ENCODE data around the gene RMND5A.
"Not testable (repeated sequence)": the region's sequence is repeated elsewhere in the genome, so short reads cannot be mapped to it uniquely, and the experiment has no call there.

RMND5A gene

GRCh38 chr2:86719637-86720539, at the start of gene RMND5A:
TSS of gene RMND5A (plus strand) at chr2:86720291. CDS start at chr2:86720668, 377 bp downstream.
- DNase-seq, result peak; percentile 79

GRCh38 chr2:86671337-86671981, 48.6 kb upstream of the RMND5A start:
- DNase-seq, result no peak

- no peak for DNase-seq
Measured at GRCh38 chr2:86672027-86672545, 48.0 kb upstream of the RMND5A start.

- DNase-seq, result no peak
Measured at GRCh38 chr2:86673011-86673410, 47.1 kb upstream of the RMND5A start.

- DNase-seq, result no peak
Measured at GRCh38 chr2:86673986-86674670, 46.0 kb upstream of the RMND5A start.

GRCh38 chr2:86675104-86675503, 45.0 kb upstream of the RMND5A start:
- no peak for DNase-seq

GRCh38 chr2:86675511-86676015, 44.5 kb upstream of the RMND5A start:
- no peak for DNase-seq

- no peak for DNase-seq
Measured at GRCh38 chr2:86677816-86678215, 42.3 kb upstream of the RMND5A start.

GRCh38 chr2:86679036-86679435, 41.1 kb upstream of the RMND5A start:
- DNase-seq, result no peak

- DNase-seq, result no peak
Measured at GRCh38 chr2:86685351-86685750, 34.7 kb upstream of the RMND5A start.

GRCh38 chr2:86686460-86686859, 33.6 kb upstream of the RMND5A start:
- no peak for DNase-seq

GRCh38 chr2:86686905-86687304, 33.2 kb upstream of the RMND5A start:
- DNase-seq, result no peak

GRCh38 chr2:86695053-86695691, 24.9 kb upstream of the RMND5A start:
- no peak for DNase-seq

GRCh38 chr2:86697551-86698104, 22.5 kb upstream of the RMND5A start:
- DNase-seq, result no peak

GRCh38 chr2:86700690-86701089, 19.4 kb upstream of the RMND5A start:
- no peak for DNase-seq

- DNase-seq, result peak; percentile 69
Measured at GRCh38 chr2:86703704-86704361, 16.3 kb upstream of the RMND5A start.

GRCh38 chr2:86704459-86704971, 15.6 kb upstream of the RMND5A start:
- no peak for DNase-seq

- no peak for DNase-seq
Measured at GRCh38 chr2:86706220-86706619, 13.9 kb upstream of the RMND5A start.

GRCh38 chr2:86706935-86707334, 13.2 kb upstream of the RMND5A start:
- no peak for DNase-seq

- not testable (repeated sequence) for DNase-seq
Measured at GRCh38 chr2:86708126-86708525, 12.0 kb upstream of the RMND5A start.

GRCh38 chr2:86714579-86715173, 5.4 kb upstream of the RMND5A start:
- DNase-seq, result not testable (repeated sequence)
